Spleen (tissue), 11 donors: ENCODE measurements around the gene ZNF785. TPM values are rescaled to one million over a fixed set of nuclear protein-coding genes. Genes with fewer than 3 reads are reported as not detected.
"Not testable (repeated sequence)": the region's sequence is repeated elsewhere in the genome, so short reads cannot be mapped to it uniquely, and the experiment has no call there.

Experiments
- DNase-seq: peaks from one replicate; pipeline ENCODE4 v3.0.0-alpha.2; 2020
- H3K27ac ChIP-seq, 8 donors: fragments of 200-600 bp; sonication (generic) in 7 of 8; 1 replicate in 4 of 8; 2 replicates in 4 of 8; pipeline versions ENCODE4 v1.5.0 to v1.8.0; 2016 to 2021; ENCODE audit warnings: inconsistent platforms in 4 of 8, mild to moderate bottlenecking in 4 of 8, moderate library complexity in 1 of 8
- H3K27me3 ChIP-seq, 7 donors: fragments of 200-600 bp; sonication (generic) in 6 of 7; replicated peaks in 1 of 7; 1 replicate in 4 of 7; 2 replicates in 3 of 7; pipeline versions ENCODE4 v1.5.0 to v1.8.0; 2016 to 2021; ENCODE audit warnings: inconsistent platforms in 3 of 7, mild to moderate bottlenecking in 1 of 7
- H3K36me3 ChIP-seq, 6 donors: fragments of 200-600 bp; sonication (generic) in 5 of 6; 1 replicate in 4 of 6; 2 replicates in 2 of 6; pipeline versions ENCODE4 v1.5.0 to v1.8.0; 2016 to 2021; ENCODE audit warnings: inconsistent platforms in 2 of 6
- H3K4me1 ChIP-seq, 6 donors: fragments of 200-600 bp; sonication (generic) in 5 of 6; 1 replicate in 3 of 6; 2 replicates in 3 of 6; pipeline versions ENCODE4 v1.5.0 to v1.8.0; 2016 to 2021; ENCODE audit warnings: inconsistent platforms in 3 of 6
- H3K4me3 ChIP-seq, 8 donors: fragments of 200-600 bp; sonication (generic) in 7 of 8; 1 replicate in 4 of 8; 2 replicates in 4 of 8; pipeline versions ENCODE4 v1.5.0 to v1.8.0; 2016 to 2021; ENCODE audit warnings: inconsistent platforms in 4 of 8, mild to moderate bottlenecking in 4 of 8, moderate library complexity in 2 of 8
- H3K9me3 ChIP-seq, 8 donors: fragments of 200-600 bp; sonication (generic) in 7 of 8; 1 replicate in 4 of 8; 2 replicates in 4 of 8; pipeline versions ENCODE4 v1.5.0 to v1.8.0; 2016 to 2021; ENCODE audit warnings: inconsistent platforms in 4 of 8
- CTCF ChIP-seq, 11 experiments: fragments of 200-600 bp in 7 of 11; fragments of 450-650 bp in 4 of 11; sonication (generic) in 4 of 11; IDR thresholded peaks in 8 of 11; conservative IDR thresholded peaks in 3 of 11; 1 replicate in 7 of 11; 2 replicates in 4 of 11; pipeline versions ENCODE4 v1.4.0 to v1.8.0; 2016 to 2021; ENCODE audit warnings: antibody characterized with exemption in 11 of 11, inconsistent platforms in 4 of 11, mild to moderate bottlenecking in 1 of 11
- POLR2A ChIP-seq, 3 donors: fragments of 450-650 bp; IDR thresholded peaks; one replicate each; pipeline ENCODE4 v1.5.1; 2017; ENCODE audit warnings: antibody characterized with exemption in 3 of 3, mild to moderate bottlenecking in 1 of 3
- POLR2AphosphoS5 ChIP-seq, 3 donors: sonication (generic); formaldehyde crosslinking; IDR thresholded peaks; one replicate each; pipeline ENCODE4 v1.5.1; 2017; ENCODE audit warnings: antibody characterized with exemption in 3 of 3
- WGBS, 5 donors: extraction: QIAGEN DNeasy Blood & Tissue Kit in 3 of 5; methylation state at CpG; one replicate each; pipeline versions ENCODE4 v1.1.5 to v1.1.7; 2013 to 2018; 5-methylcytosine and 5-hydroxymethylcytosine counted together
- intact Hi-C: fragments of 100-400 bp; cut with DNase I; formaldehyde crosslinking; loops from one replicate; pipeline ENCODE4 v1.15.0; 2023; ENCODE audit warnings: low total_unique reads
- polyA plus RNA-seq, 3 donors: library from polyadenylated mRNA; stranded (reverse); fragments of 200-250 nt; gene quantifications; one replicate each; pipeline ENCODE4 v1.2.1, GENCODE V29; 2013
- total RNA-seq, 7 donors: library from RNA; depleted of rRNA in 3 of 7; stranded (reverse); fragments of >200 nt in 3 of 7; fragmentation: NEBNext Ultra II Directional in 4 of 7; extraction: Animal tissue kit (Norgen Biotek cat#: 25700) in 4 of 7; gene quantifications; one replicate each; pipeline versions ENCODE4 v1.1.0 to v1.2.1, GENCODE V29; 2016 to 2021
- donor health status: healthy with polysubstance abuse.
- donor health status: DM: no; HTN: no; CAD: no; lungs with moderate emphysema.
- donor health status: DM: no; HTN: no; CAD: no.
- donor health status: Bipolar disorder and iron deficiency.
- donor health status: healthy.
- donor health status: DM: no; HTN: no; CAD: no.
- donor health status: DM: yes; HTN: yes; CAD: no.

ZNF785 gene
- total and polyA plus RNA-seq, 10 donors = 3.1 to 22.1 (median 17.3) TPM

- DNase-seq = no peak
- Histone ChIP-seq H3K4me1 (peaks cover 0 to 60% (median 26%) of the 10 kb centered on the region in 6 donors), H3K9me3 (no peaks in the 10 kb centered on the region), H3K36me3 (peaks cover 3 to 52% (median 42%) of the 10 kb centered on the region in 6 donors), H3K27ac (peak overlapping the region in 1 of 8 donors; percentile 0), H3K27me3 (no peaks in the 10 kb centered on the region), H3K4me3 (no peak overlapping the region)
- intact Hi-C loops = no loop called here
- 60 to 82% (median 75%) methylated on average over 4 of the region's 4 CpGs for WGBS, 5 donors
- TF ChIP-seq CTCF (IDR thresholded peaks at IDR 0.05 in 8 of 11, conservative IDR thresholded peaks at IDR 0.05 in 3 of 11) = no peak
- no peak for TF ChIP-seq POLR2A (IDR thresholded peaks at IDR 0.05)
- TF ChIP-seq POLR2AphosphoS5 (IDR thresholded peaks at IDR 0.05) = no peak
Observed at GRCh38 chr16:30601966-30602365, 16.5 kb upstream of the ZNF785 start.

GRCh38 chr16:30600929-30601328 is 15.4 kb upstream of the ZNF785 start:
- Histone ChIP-seq H3K27ac (no peak overlapping the region), H3K4me1 (peaks cover 0 to 53% (median 21%) of the 10 kb centered on the region in 6 donors), H3K36me3 (peaks cover 3 to 41% (median 34%) of the 10 kb centered on the region in 6 donors), H3K9me3 (no peaks in the 10 kb centered on the region), H3K4me3 (no peak overlapping the region), H3K27me3 (no peaks in the 10 kb centered on the region)
- WGBS, 5 donors = 93 to 98% (median 96%) methylated on average over 2 of the region's 2 CpGs
- TF ChIP-seq CTCF (IDR thresholded peaks at IDR 0.05 in 8 of 11, conservative IDR thresholded peaks at IDR 0.05 in 3 of 11) (no peak), POLR2AphosphoS5 (IDR thresholded peaks at IDR 0.05) (no peak), POLR2A (IDR thresholded peaks at IDR 0.05) (no peak)
- DNase-seq = no peak
- intact Hi-C loops = no loop called here

- H3K4me3 ChIP-seq = no peak overlapping the region
- peaks cover 0 to 45% (median 15%) of the 10 kb centered on the region in 6 donors for H3K4me1 ChIP-seq
- H3K9me3 ChIP-seq = no peaks in the 10 kb centered on the region
- intact Hi-C loops = no loop called here
- WGBS, 5 donors = 88 to 97% (median 96%) methylated on average over 3 of the region's 3 CpGs
- no peak overlapping the region for H3K27ac ChIP-seq
- peaks cover 3 to 34% (median 27%) of the 10 kb centered on the region in 6 donors for H3K36me3 ChIP-seq
- H3K27me3 ChIP-seq = no peaks in the 10 kb centered on the region
- TF ChIP-seq CTCF (IDR thresholded peaks at IDR 0.05 in 8 of 11, conservative IDR thresholded peaks at IDR 0.05 in 3 of 11) (no peak), POLR2AphosphoS5 (IDR thresholded peaks at IDR 0.05) (no peak), POLR2A (IDR thresholded peaks at IDR 0.05) (no peak)
- no peak for DNase-seq
Observed at GRCh38 chr16:30600215-30600614, 14.7 kb upstream of the ZNF785 start.

- H3K36me3 ChIP-seq = no peaks in the 10 kb centered on the region
- peaks cover 0 to 2% (median 0%) of the 10 kb centered on the region in 6 donors for H3K4me1 ChIP-seq
- no peak overlapping the region for H3K4me3 ChIP-seq
- intact Hi-C loops = no loop called here
- no peaks in the 10 kb centered on the region for H3K9me3 ChIP-seq
- no peak for TF ChIP-seq CTCF (IDR thresholded peaks at IDR 0.05 in 8 of 11, conservative IDR thresholded peaks at IDR 0.05 in 3 of 11)
- TF ChIP-seq POLR2A (IDR thresholded peaks at IDR 0.05) = no peak
- no peak for TF ChIP-seq POLR2AphosphoS5 (IDR thresholded peaks at IDR 0.05)
- no peak for DNase-seq
- H3K27me3 ChIP-seq = no peaks in the 10 kb centered on the region
- no peak overlapping the region for H3K27ac ChIP-seq
- 93 to 98% (median 95%) methylated on average over 4 of the region's 4 CpGs for WGBS, 5 donors
Observed at GRCh38 chr16:30592871-30593270, 7.4 kb upstream of the ZNF785 start.

GRCh38 chr16:30590869-30591268 is 5.4 kb upstream of the ZNF785 start:
- DNase-seq, H3K9me3 ChIP-seq, H3K4me3 ChIP-seq, intact Hi-C loops, H3K27me3 ChIP-seq, H3K36me3 ChIP-seq: not testable (repeated sequence)
- Histone ChIP-seq H3K4me1 (peaks cover 5 to 21% (median 13%) of the 10 kb centered on the region in 6 donors), H3K27ac (peak overlapping the region in 1 of 8 donors; percentile 42)
- WGBS, 5 donors = 92 to 99% (median 97%) methylated on average over 9 of the region's 9 CpGs

GRCh38 chr16:30589582-30589981 is 4.1 kb upstream of the ZNF785 start:
- H3K4me1 ChIP-seq = peaks cover 7 to 31% (median 22%) of the 10 kb centered on the region in 6 donors
- intact Hi-C loops, H3K27me3 ChIP-seq, H3K4me3 ChIP-seq, H3K9me3 ChIP-seq, DNase-seq, H3K27ac ChIP-seq, H3K36me3 ChIP-seq: not testable (repeated sequence)
- WGBS, 5 donors = 78 to 94% (median 86%) methylated on average over 2 of the region's 2 CpGs
